HG03558 (cell line): ENCODE measurements around the gene PRDX5.

Experiments used
- ATAC-seq: cut with Tn5 transposase; IDR thresholded peaks from one replicate; pipeline ENCODE4 v1.9.1; 2021; ENCODE audit warnings: moderate number of reproducible peaks; ENCODE audit not compliant: unreplicated experiment; ENCODE audit errors: extremely low read depth

The PRDX5 gene

DNA sequence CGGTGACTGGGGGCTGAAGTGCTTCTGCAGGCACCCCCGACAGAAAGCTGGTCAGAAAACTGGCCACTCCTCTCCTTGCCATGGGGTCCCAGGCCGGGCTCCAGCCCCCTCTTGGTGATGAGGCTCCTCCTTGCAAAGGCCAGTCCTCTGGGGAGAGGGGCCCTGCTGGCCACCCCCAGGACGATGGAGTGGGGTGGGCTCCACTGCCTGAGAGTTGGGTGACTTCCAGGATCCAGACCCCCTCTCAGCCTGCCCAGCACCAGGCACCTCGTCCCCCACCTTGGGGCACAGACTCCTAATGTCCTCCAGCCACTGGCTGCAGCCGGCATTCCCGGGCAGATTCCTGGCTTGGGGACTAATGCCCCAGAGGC lies 40.6 kb downstream of the PRDX5 start:
- ATAC-seq, result no peak

DNA sequence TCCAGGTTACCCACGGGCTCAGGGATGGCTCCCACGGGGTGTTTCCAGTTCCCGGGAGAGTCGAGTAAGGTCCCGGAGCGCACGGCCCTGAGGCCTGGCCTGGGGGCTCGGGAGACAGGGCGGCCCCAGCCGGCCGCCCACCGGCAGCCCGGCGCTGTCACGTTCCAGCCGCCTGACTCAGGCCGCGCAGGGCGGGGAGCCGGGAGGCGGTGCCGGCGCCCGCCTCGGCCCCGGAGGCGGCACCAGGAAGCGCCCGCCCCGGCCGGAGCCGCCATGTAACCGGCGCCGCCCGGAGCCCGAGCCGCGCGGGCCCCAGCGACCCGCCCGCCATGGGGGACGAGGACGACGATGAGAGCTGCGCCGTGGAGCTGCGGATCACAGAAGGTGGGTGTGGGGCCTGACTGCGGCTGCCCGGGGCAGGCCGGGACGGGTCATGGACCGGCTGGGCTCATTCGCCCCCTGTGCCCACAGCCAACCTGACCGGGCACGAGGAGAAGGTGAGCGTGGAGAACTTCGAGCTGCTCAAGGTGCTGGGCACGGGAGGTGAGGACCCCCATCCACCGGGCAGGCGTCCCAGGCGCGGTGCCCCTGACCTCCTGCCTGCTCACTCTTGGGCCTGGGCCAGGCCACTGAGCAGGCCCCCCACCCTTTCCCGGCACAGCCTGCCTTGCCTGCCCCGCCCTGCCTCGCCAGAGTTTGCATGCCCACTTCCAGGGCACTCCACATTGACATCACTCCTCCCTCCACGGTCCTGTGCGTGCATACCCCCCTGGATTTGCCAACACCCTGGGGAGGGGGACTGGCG lies 41.2 kb downstream of the PRDX5 start, which contains the start of gene RPS6KA4:
Gene RPS6KA4 (plus strand): TSS at position 256 of the 805 bp plus-strand sequence. CDS start 74 bp downstream, at position 330.
- no peak for ATAC-seq

DNA sequence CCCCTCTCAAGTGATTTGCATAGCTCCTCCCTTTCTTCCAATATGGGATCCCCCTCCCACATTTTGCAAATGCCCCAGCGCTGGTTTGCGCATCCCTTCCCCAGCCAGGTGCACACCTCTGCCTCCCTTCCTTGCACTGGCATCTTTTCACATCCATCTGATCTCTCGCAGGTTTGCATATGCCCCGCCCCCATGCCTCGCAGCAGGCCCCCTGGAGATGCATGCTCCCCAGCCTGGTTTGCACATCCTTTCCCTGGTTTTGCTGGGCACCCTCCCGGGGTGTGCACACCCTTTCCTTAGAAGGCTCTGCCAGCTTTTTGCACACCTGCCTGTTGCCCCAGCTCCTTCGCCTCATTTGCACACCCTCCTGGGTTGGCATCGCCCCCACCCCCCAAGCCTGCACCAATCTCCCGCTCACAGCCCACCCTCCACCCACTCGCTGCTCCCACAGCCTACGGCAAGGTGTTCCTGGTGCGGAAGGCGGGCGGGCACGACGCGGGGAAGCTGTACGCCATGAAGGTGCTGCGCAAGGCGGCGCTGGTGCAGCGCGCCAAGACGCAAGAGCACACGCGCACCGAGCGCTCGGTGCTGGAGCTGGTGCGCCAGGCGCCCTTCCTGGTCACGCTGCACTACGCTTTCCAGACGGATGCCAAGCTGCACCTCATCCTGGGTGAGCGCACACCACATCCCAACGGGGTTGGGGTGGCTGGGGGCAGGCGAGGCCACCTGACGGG lies 42.0 kb downstream of the PRDX5 start:
- ATAC-seq, result no peak

DNA sequence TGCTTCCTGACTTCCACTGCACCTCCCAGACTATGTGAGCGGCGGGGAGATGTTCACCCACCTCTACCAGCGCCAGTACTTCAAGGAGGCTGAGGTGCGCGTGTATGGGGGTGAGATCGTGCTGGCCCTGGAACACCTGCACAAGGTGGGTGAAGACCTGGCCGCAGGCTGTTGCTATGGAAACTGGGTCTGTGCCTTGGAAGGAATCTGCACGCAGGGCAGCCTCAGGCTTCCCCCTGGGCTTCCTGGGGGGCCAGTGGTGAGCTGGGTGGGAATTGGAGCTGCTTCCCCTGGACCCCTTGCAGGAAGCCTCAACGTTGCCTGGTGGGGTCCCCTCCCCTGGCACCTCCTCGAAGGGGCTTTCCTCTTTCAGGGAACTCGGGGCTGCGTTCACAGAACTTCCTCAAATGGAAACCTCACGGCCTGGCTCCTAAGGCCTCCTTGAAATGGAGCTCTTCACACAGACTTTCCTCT lies 42.6 kb downstream of the PRDX5 start:
- ATAC-seq, result no peak

DNA sequence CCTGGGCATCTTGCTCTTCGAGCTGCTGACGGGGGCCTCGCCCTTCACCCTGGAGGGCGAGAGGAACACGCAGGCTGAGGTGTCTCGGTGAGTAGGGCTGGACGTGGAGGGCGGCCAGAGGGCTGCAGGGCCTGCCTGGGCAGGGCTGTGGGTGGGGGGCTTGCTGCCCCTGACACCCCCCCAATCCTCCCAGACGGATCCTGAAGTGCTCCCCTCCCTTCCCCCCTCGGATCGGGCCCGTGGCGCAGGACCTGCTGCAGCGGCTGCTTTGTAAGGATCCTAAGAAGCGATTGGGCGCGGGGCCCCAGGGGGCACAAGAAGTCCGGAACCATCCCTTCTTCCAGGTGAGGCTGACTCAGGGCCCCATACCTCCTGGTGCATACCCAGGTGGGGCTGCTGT lies 43.7 kb downstream of the PRDX5 start:
- ATAC-seq, result no peak

DNA sequence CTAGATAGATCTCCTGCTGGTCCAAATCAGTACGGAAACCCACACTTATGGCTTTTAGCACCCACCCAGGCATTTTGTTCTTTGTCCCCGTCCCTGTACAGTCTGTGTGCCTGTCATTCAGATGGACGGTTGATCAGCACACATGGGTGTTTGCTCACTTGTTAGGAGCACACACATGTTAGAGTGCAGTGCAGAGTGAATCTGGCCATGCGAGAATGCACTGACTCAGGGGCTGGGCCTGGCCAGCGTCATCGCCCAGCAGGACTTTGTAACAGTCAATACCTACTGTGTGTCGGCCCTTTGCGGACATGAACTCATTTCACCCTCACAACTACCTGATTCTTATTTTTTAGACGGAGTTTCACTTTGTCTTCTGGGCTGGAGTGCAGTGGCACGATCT lies 44.4 kb downstream of the PRDX5 start:
- no peak for ATAC-seq

DNA sequence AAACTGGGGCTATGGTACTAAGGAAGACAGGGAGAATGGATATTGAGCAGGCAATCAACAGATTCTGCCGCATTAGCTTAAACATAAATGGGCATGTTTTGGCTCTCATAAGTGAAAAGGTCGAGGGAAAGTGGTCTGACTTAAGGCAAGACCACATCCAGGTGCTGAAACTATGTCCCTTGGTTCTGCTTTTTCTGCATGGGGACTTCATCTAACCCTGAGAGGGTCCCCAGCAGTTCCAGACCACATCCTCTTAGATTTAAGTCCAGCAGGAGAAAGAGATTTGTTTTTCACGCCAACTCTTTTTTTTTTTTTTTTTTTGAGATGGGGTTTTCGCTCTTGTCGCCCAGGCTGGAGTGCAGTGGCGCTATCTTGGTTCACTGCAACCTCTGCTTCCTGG lies 46.5 kb downstream of the PRDX5 start:
- ATAC-seq, result no peak

DNA sequence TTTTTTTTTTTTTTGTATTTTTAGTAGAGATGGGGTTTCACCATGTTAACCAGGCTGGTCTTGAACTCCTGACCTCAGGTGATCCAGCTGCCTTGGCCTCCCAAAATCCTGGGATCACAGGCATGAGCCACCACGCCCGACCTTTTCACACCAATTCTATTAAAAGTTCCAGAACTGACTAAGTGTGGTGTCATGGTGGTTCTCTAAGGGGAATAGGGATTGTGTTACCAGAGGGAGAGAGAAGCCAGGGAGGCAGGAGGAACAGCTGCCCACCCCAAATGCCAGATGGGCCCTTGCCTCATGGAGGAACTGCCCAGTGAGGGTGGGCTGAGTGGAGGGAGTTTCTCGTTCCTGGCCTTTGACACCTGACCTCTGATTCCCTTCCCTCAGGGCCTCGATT lies 47.0 kb downstream of the PRDX5 start:
- ATAC-seq, result no peak

DNA sequence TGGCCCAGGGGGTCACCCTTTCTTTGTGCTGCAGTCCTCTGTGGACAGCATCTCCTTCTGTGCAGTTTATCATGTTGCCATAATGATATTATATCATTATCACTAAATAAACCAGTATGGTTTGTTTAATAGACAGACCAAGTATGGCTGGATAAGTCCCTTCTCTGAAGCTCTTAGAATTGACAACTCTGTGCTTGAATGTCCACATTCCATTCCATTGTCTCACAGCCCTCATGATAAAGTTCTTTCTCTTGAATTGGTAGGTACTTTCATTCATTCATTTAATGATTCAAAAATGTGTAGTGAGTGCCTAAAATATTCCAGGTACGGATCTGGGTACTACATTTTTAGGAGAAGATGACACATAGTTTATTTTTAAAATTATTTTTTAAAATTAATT lies 48.8 kb downstream of the PRDX5 start:
- no peak for ATAC-seq

DNA sequence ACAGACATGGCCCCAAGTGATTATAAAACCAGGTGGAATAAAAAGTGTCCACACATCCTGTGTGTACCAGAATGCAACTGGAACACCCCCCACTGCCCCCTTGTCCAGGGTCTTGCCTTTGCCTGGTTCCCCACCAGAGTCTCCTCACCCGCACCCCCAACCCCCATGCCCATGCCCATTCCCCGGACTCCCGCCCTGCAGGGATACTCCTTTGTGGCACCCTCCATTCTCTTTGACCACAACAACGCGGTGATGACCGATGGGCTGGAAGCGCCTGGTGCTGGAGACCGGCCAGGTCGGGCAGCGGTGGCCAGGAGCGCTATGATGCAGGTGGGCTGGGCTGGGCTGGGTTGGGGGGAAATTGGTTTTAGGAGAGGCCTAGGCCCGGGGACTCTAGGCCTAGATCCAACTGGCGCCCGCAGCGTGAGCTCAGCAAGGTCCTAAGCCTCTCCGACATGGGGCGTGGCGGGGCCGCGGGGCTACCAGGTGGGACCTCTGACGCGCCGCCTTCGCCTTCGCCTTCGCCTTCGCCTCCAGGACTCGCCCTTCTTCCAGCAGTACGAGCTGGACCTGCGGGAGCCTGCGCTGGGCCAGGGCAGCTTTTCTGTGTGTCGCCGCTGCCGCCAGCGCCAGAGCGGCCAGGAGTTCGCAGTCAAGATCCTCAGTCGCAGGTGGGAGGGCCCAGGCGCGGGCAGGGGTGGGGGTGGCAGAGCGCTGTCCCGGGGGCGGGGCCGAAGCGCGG lies 50.2 kb downstream of the PRDX5 start:
- no peak for ATAC-seq

DNA sequence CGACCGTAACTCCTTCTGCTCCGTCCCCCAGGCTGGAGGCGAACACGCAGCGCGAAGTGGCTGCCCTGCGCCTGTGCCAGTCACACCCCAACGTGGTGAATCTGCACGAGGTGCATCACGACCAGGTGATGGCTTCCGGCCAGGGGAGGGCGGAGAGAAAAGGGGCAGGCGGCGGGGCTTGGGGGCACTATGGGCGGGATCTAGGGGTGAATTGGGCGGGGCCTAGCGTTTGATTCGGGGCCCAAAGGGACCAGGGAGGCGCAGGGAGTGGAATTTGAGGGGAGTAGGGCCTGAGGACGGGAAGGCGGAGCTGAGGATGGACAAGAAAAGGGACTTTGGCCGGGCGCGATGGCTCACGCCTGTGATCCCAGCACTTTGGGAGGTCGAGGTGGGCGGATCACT lies 50.8 kb downstream of the PRDX5 start:
- ATAC-seq, result no peak

DNA sequence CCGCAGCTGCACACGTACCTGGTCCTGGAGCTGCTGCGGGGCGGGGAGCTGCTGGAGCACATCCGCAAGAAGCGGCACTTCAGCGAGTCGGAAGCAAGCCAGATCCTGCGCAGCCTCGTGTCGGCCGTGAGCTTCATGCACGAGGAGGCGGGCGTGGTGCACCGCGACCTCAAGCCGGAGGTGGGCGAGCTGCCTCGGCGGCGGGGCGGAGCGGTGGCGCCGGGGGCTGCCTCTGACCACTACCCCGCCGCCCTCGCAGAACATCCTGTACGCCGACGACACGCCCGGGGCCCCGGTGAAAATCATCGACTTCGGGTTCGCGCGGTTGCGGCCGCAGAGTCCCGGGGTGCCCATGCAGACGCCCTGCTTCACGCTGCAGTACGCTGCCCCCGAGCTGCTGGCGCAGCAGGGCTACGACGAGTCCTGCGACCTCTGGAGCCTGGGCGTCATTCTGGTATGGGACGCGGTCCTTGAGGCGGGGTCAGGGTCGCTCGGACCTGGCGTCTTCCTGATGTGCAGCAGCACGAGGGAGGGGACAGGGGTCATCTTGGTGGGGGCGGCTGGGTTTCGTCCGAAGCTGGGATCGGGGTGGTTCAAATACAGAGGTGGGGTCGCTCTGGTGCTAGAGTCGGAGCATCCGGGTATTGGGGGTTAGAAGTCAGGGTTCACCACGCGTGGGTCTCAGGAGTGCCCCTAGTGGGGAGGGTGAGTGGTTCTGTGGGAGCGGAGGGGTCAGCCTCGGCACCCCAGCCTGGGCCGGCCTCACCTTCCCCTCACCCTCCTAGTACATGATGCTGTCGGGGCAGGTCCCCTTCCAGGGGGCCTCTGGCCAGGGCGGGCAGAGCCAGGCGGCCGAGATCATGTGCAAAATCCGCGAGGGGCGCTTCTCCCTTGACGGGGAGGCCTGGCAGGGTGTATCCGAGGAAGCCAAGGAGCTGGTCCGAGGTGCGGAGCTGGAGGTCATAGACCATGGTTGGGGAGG lies 51.8 kb downstream of the PRDX5 start:
- ATAC-seq, result no peak

DNA sequence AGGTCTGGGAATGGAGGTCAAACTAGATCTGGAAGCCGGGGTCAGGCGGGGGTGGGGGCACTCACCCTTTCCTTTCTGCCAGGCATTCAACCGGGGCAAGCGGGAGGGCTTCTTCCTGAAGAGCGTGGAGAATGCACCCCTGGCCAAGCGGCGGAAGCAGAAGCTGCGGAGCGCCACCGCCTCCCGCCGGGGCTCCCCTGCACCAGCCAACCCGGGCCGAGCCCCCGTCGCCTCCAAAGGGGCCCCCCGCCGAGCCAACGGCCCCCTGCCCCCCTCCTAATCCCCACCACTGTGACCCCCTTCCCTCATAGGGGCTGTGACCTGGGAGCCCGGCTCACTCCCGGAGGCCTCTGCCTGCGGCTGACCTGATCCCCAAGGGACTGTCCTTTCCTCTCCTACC lies 53.3 kb downstream of the PRDX5 start:
- ATAC-seq, result no peak
